Progenitor cell of endocrine pancreas (in vitro differentiated cells): ENCODE results near the gene GDF15. TPM values are rescaled to one million over a fixed set of nuclear protein-coding genes. Genes with fewer than 3 reads are reported as not detected.
A peak's percentile ranks its signal among the peaks of the same experiment; 100 is the strongest.

ENCODE experiments used
- DNase-seq: peaks from one replicate; pipeline ENCODE4 v3.0.0; 2021; ENCODE audit warnings: low spot score; ENCODE audit not compliant: unreplicated experiment
- H3K27ac Mint-ChIP-seq: 2 replicates; pipeline ENCODE4 v1.8.0; 2021; ENCODE audit warnings: mild to moderate bottlenecking, moderate library complexity, mixed read lengths
- H3K27me3 Mint-ChIP-seq: 2 replicates; pipeline ENCODE4 v1.8.0; 2021; ENCODE audit warnings: mixed read lengths
- H3K36me3 Mint-ChIP-seq: 2 replicates; pipeline ENCODE4 v1.8.0; 2022; ENCODE audit warnings: mixed read lengths; ENCODE audit not compliant: insufficient read depth
- H3K4me1 Mint-ChIP-seq: 2 replicates; pipeline ENCODE4 v1.8.0; 2021; ENCODE audit warnings: low read depth, mixed read lengths
- H3K4me3 Mint-ChIP-seq: 2 replicates; pipeline ENCODE4 v1.8.0; 2021; ENCODE audit warnings: low read depth, mild to moderate bottlenecking, moderate library complexity, mixed read lengths
- H3K9me3 Mint-ChIP-seq: 2 replicates; pipeline ENCODE4 v1.8.0; 2021; ENCODE audit warnings: low read depth, mixed read lengths
- CTCF ChIP-seq: fragments of 200-600 bp; sonication (generic); IDR thresholded peaks from one replicate; pipeline ENCODE4 v1.5.0; 2021; ENCODE audit warnings: antibody characterized with exemption, mild to moderate bottlenecking; ENCODE audit not compliant: unreplicated experiment
- long read RNA-seq: library from polyadenylated mRNA; unstranded; transcript quantifications from one replicate; pipeline ENCODE4 v2.0.0, GENCODE V29; 2020
- total RNA-seq: library from RNA; stranded (reverse); gene quantifications from 2 replicates; pipeline ENCODE4 v1.2.1, GENCODE V29; 2021

The GDF15 gene
- 10.5 and 14.4 TPM in 2 replicates for total RNA-seq
- long read RNA-seq, partial matches to known transcripts = 0 of 1 reads
- long read RNA-seq, other reads (novel, unspliced or antisense) = 1 of 1 reads

DNA sequence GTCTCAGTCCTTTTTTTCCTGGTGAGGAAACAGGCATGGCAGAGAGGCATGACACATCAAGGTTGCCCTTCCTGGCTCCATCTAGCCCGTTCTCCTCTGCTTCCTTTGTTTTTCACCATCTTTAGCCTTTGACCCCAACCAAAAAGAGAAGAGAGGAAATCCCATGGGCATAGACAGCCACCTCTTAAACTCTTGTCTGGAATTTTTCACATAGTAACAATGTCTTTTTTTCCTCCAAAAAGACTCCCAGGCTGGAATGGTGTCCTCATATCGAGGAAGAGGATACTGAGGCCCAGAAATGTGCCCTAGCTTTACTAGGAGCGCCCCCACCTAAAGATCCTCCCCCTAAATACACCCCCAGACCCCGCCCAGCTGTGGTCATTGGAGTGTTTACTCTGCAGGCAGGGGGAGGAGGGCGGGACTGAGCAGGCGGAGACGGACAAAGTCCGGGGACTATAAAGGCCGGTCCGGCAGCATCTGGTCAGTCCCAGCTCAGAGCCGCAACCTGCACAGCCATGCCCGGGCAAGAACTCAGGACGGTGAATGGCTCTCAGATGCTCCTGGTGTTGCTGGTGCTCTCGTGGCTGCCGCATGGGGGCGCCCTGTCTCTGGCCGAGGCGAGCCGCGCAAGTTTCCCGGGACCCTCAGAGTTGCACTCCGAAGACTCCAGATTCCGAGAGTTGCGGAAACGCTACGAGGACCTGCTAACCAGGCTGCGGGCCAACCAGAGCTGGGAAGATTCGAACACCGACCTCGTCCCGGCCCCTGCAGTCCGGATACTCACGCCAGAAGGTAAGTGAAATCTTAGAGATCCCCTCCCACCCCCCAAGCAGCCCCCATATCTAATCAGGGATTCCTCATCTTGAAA, at the start of gene GDF15:
Gene GDF15 (plus strand): TSS at position 484 of the 868 bp plus-strand sequence. CDS start 32 bp downstream, at position 516.
- TF ChIP-seq CTCF = peak; percentile 67
- Mint-ChIP-seq H3K27me3 (no peaks in the 10 kb centered on the region), H3K27ac (peak within 1 kb of the TSS; percentile 85), H3K36me3 (peaks cover 3% of the 10 kb centered on the region), H3K4me3 (peak within 1 kb of the TSS; percentile 76), H3K9me3 (no peaks in the 10 kb centered on the region), H3K4me1 (peaks cover 22% of the 10 kb centered on the region)
- DNase-seq = peak; percentile 59

- peak overlapping the region; percentile 51 for H3K4me3 Mint-ChIP-seq
- H3K27ac Mint-ChIP-seq = no peak overlapping the region
- no peak for DNase-seq
- no peaks in the 10 kb centered on the region for H3K9me3 Mint-ChIP-seq
- no peak for TF ChIP-seq CTCF
- peaks cover 7% of the 10 kb centered on the region for H3K4me1 Mint-ChIP-seq
- H3K27me3 Mint-ChIP-seq = no peaks in the 10 kb centered on the region
- peaks cover 3% of the 10 kb centered on the region for H3K36me3 Mint-ChIP-seq
These were observed 47.4 kb upstream of the GDF15 start for GRCh38 chr19:18338541-18338940.

DNA sequence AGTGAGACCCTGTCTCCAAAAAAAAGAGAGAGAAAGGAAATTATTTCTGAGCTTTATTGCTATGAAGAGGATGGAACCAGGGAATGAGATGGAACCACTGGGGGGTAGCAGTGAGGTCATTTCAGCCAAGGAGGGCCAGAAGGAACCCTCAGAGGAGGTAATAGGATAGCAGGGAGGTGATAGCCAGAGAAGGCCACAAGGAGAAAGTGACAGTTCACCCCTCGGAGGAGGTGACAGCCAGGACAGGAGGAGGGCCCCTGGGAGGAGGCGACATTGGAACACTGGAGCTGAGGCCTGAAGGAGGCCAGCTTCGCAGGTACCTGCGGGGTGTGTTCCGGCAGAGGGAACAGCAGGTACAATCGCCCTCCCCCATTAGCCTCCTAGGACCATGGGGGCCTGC, 46.2 kb upstream of the GDF15 start:
- H3K27ac Mint-ChIP-seq = no peak overlapping the region
- H3K36me3 Mint-ChIP-seq = peaks cover 3% of the 10 kb centered on the region
- peak; percentile 36 for TF ChIP-seq CTCF
- no peaks in the 10 kb centered on the region for H3K9me3 Mint-ChIP-seq
- peaks cover 12% of the 10 kb centered on the region for H3K4me1 Mint-ChIP-seq
- H3K4me3 Mint-ChIP-seq = peak overlapping the region; percentile 84
- H3K27me3 Mint-ChIP-seq = no peaks in the 10 kb centered on the region
- no peak for DNase-seq

DNA sequence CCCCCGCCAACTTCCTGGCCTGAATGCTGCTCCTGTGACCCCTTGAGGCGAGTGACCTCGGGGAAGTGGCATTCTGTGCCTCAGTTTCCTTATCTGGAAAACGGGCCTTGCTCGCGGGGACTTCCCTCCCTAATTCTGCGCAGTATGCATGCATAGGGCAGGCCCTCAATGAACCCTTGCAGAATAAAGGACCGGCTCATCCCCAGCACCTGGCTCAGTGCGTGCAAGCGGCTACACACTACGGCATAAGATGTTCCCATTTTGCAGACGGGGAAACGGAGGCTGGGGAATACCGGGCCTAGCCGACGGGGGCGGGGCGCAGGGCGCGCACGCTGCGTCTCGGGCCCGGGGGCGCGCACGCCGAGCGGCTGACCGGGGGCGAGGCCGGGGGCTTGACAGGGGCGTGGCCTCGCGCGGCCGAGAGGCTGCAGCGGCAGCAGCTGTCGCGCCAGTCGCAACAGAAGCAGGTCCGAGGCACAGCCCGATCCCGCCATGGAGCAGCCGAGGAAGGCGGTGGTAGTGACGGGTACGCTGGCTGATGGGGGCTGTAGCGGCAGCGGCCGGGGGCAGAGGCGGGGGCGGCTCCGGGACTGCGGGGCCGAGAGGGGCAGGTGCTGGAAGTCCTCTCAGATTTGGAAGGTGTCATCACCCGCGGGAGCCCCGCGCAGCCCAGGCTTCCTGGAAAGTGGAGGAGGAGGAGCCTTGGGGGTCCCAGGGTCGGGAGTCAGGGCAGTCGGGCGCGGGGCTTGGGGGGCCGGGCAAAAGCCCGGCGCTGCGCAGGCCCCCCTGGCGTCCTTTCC, 45.6 kb upstream of the GDF15 start, which contains the start of gene PGPEP1:
Gene PGPEP1 (plus strand): TSS at position 409 of the 800 bp plus-strand sequence. CDS start 84 bp downstream, at position 493.
- Mint-ChIP-seq H3K27me3 (no peaks in the 10 kb centered on the region), H3K27ac (peak within 1 kb of the TSS; percentile 56), H3K9me3 (no peaks in the 10 kb centered on the region)

More for the DNA sequence above, 45.6 kb upstream of the GDF15 start, which contains the start of gene PGPEP1:
- peak; percentile 56 for DNase-seq
- no peak for TF ChIP-seq CTCF
- Mint-ChIP-seq H3K4me3 (peak within 1 kb of the TSS; percentile 84), H3K4me1 (peaks cover 12% of the 10 kb centered on the region), H3K36me3 (peaks cover 4% of the 10 kb centered on the region)
